OCI-LY3 (cell line): ENCODE data around the gene GNAS-AS1.
A peak's percentile ranks its signal among the peaks of the same experiment; 100 is the strongest.

Experiments used
- H2AFZ ChIP-seq: fragments of 200-600, 300-600 bp; shearing (Covaris generic); 2 replicates; pipeline ENCODE4 v1.6.0; 2014; ENCODE audit warnings: antibody characterized with exemption, low read depth, low read length
- H3K27ac ChIP-seq: fragments of 200-600, 300-600 bp; sonication (generic); 2 replicates; pipeline ENCODE4 v1.5.1; 2014; ENCODE audit warnings: mild to moderate bottlenecking, low read length, moderate library complexity, mixed read lengths
- H3K27me3 ChIP-seq: fragments of 200-600, 300-600 bp; sonication (generic); 2 replicates; pipeline ENCODE4 v1.6.1; 2014; ENCODE audit warnings: low read depth, low read length, mixed read lengths
- H3K36me3 ChIP-seq: fragments of 200-600, 300-600 bp; sonication (generic); replicated peaks from 2 replicates; pipeline ENCODE3; 2014; ENCODE audit warnings: low read depth, low read length, mixed read lengths
- H3K4me1 ChIP-seq: fragments of 300-600, 200-600 bp; sonication (generic); 2 replicates; pipeline ENCODE4 v1.6.1; 2014; ENCODE audit warnings: low read length, mixed read lengths
- H3K4me2 ChIP-seq: fragments of 200-600, 300-600 bp; sonication (generic); 2 replicates; pipeline ENCODE4 v1.6.1; 2014; ENCODE audit warnings: low read length, mixed read lengths
- H3K4me3 ChIP-seq: fragments of 300-600, 200-600 bp; sonication (generic); 2 replicates; pipeline ENCODE4 v1.5.1; 2014; ENCODE audit warnings: antibody characterized with exemption, mild to moderate bottlenecking, low read length, moderate library complexity
- H3K79me2 ChIP-seq: fragments of 300-600, 200-600 bp; shearing (Covaris generic); 2 replicates; pipeline ENCODE4 v1.6.1; 2014; ENCODE audit warnings: mild to moderate bottlenecking, low read length, mixed read lengths
- H3K9ac ChIP-seq: fragments of 300-600, 200-600 bp; shearing (Covaris generic); 2 replicates; pipeline ENCODE4 v1.6.0; 2014; ENCODE audit warnings: mild to moderate bottlenecking, low read length, moderate library complexity
- H3K9me3 ChIP-seq: fragments of 200-600, 300-600 bp; shearing (Covaris generic); 2 replicates; pipeline ENCODE4 v1.6.1; 2014; ENCODE audit warnings: low read length, mixed read lengths; ENCODE audit not compliant: insufficient read depth
- H4K20me1 ChIP-seq: fragments of 200-600, 300-600 bp; sonication (generic); 2 replicates; pipeline ENCODE4 v1.6.1; 2016; ENCODE audit warnings: low read length, mixed read lengths; ENCODE audit not compliant: insufficient read depth
- CTCF ChIP-seq: fragments of 200-600, 300-600 bp; sonication (generic); IDR thresholded peaks from 2 replicates; pipeline ENCODE4 v1.5.1; 2014; ENCODE audit warnings: antibody characterized with exemption, low read length, low read depth
- EZH2phosphoT487 ChIP-seq: fragments of 200-600 bp; shearing (Covaris generic); IDR thresholded peaks from 2 replicates; pipeline ENCODE4 v1.6.1; 2018; ENCODE audit warnings: antibody characterized with exemption, mixed run types, low read depth

Gene GNAS-AS1

DNA sequence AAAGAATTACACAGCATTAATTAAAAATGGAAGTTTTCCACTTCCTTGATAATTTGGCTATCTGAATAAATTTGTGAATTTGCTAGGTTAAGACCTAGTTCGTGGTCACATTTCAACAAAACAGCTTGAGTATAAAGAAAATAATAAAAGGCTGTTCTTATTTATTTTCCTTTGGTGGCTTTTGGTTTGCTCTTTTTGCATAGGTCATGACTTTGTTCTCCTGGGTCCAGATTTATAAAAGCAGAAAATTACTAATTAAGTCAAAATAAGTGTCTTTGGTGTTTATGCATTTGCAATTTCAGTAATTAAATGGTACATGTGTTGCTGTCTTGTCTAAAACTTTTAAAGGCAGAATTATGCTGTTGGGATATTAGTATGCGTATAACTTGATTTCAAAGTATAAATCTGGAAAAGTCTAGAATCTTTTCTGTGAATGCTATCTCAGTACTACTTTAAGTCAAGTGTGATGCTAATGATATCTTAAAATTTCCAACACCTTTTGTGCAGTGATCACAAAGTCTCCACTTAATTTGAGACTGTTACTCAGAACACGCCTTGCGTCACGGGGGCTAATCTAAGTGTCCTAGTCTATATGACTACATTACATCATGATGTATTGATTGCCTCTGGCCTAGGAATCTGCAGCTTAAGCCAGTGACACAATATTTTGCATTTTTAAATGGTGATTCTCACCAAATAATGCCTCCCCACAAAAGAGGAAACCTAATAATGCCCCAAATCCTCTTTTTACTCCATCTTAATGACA is 42.8 kb upstream of the GNAS-AS1 start:
- peaks cover 86% of the 10 kb centered on the region for H3K79me2 ChIP-seq
- peak overlapping the region; percentile 80 for H3K4me3 ChIP-seq
- H3K4me2 ChIP-seq, result peak overlapping the region; percentile 87
- peak overlapping the region; percentile 88 for H3K9ac ChIP-seq
- H3K36me3 ChIP-seq, result peaks cover 34% of the 10 kb centered on the region
- H3K4me1 ChIP-seq, result peaks cover 24% of the 10 kb centered on the region
- H4K20me1 ChIP-seq, result peaks cover 54% of the 10 kb centered on the region
- H3K27ac ChIP-seq, result peak overlapping the region; percentile 82
- H2AFZ ChIP-seq, result no peak overlapping the region
- no peaks in the 10 kb centered on the region for H3K27me3 ChIP-seq
- TF ChIP-seq CTCF (no peak), EZH2phosphoT487 (no peak)
- H3K9me3 ChIP-seq, result no peaks in the 10 kb centered on the region

DNA sequence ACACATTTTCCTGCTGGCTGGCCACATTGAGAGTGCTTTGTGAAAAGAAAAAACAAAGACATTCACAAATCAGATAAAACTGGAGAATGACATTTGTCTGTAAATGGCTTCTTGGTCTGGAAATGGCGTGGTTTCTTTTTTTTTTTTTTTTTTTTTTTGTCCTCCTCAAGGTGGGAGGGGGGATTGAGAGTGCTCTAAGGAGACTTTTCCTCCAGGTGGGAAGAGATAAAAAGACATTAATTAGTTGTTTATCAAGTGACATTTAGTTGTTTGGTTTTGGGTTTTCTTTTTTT is 42.2 kb upstream of the GNAS-AS1 start:
- peak overlapping the region; percentile 80 for H3K4me3 ChIP-seq
- no peaks in the 10 kb centered on the region for H3K9me3 ChIP-seq
- H3K79me2 ChIP-seq, result peaks cover 86% of the 10 kb centered on the region
- H3K4me2 ChIP-seq, result peak overlapping the region; percentile 87
- TF ChIP-seq CTCF (no peak), EZH2phosphoT487 (no peak)
- H3K27ac ChIP-seq, result peak overlapping the region; percentile 82
- peak overlapping the region; percentile 88 for H3K9ac ChIP-seq
- H3K27me3 ChIP-seq, result no peaks in the 10 kb centered on the region
- peaks cover 28% of the 10 kb centered on the region for H3K36me3 ChIP-seq
- H3K4me1 ChIP-seq, result peaks cover 26% of the 10 kb centered on the region
- H2AFZ ChIP-seq, result no peak overlapping the region
- peaks cover 47% of the 10 kb centered on the region for H4K20me1 ChIP-seq

- H3K4me3 ChIP-seq, result peak overlapping the region; percentile 80
- peaks cover 22% of the 10 kb centered on the region for H3K36me3 ChIP-seq
- H3K79me2 ChIP-seq, result peaks cover 85% of the 10 kb centered on the region
- H3K4me2 ChIP-seq, result peak overlapping the region; percentile 87
- no peaks in the 10 kb centered on the region for H3K9me3 ChIP-seq
- H3K27ac ChIP-seq, result peak overlapping the region; percentile 82
- no peak overlapping the region for H2AFZ ChIP-seq
- H3K27me3 ChIP-seq, result no peaks in the 10 kb centered on the region
- H3K9ac ChIP-seq, result peak overlapping the region; percentile 88
- H3K4me1 ChIP-seq, result peaks cover 30% of the 10 kb centered on the region
- no peak for TF ChIP-seq EZH2phosphoT487
- peak; percentile 61 for TF ChIP-seq CTCF
- peaks cover 42% of the 10 kb centered on the region for H4K20me1 ChIP-seq
Observed at GRCh38 chr20:58892141-58892931, 41.6 kb upstream of the GNAS-AS1 start.

GRCh38 chr20:58891718-58892140 is 41.0 kb upstream of the GNAS-AS1 start:
- no peaks in the 10 kb centered on the region for H3K27me3 ChIP-seq
- H3K4me2 ChIP-seq, result peak overlapping the region; percentile 43
- TF ChIP-seq CTCF, result no peak
- TF ChIP-seq EZH2phosphoT487, result no peak
- peaks cover 30% of the 10 kb centered on the region for H3K4me1 ChIP-seq
- peaks cover 78% of the 10 kb centered on the region for H3K79me2 ChIP-seq
- H3K4me3 ChIP-seq, result peak overlapping the region; percentile 80
- H3K9me3 ChIP-seq, result no peaks in the 10 kb centered on the region
- no peak overlapping the region for H2AFZ ChIP-seq
- H3K27ac ChIP-seq, result peak overlapping the region; percentile 82
- H4K20me1 ChIP-seq, result peaks cover 36% of the 10 kb centered on the region
- peak overlapping the region; percentile 88 for H3K9ac ChIP-seq
- peaks cover 16% of the 10 kb centered on the region for H3K36me3 ChIP-seq
